ENCODE measurements around the gene SPINK13. TPM values are rescaled to one million over a fixed set of nuclear protein-coding genes. Genes with fewer than 3 reads are reported as not detected.
"Not testable (repeated sequence)": the region's sequence is repeated elsewhere in the genome, so short reads cannot be mapped to it uniquely, and the experiment has no call there.

Gene SPINK13
- total and polyA plus RNA-seq, 12 donors, result 0.46 to 16.1 (median 2.3) TPM; not detected in 3

- H3K27ac ChIP-seq, result no peak within 1 kb of the TSS
- no peak for DNase-seq
- H3K4me3 ChIP-seq, result no peak within 1 kb of the TSS
- no peaks in the 10 kb centered on the region for H3K36me3 ChIP-seq (replicated peaks in 1 of 2)
- no peaks in the 10 kb centered on the region for H3K27me3 ChIP-seq
- H3K9me3 ChIP-seq (replicated peaks in 1 of 3), result no peaks in the 10 kb centered on the region
- WGBS, 4 donors, result 77 to 87% (median 85%) methylated on average over 2 to 3 of the region's 3 CpGs
- H3K4me1 ChIP-seq (replicated peaks in 1 of 2), result no peaks in the 10 kb centered on the region
- TF ChIP-seq POLR2A (IDR thresholded peaks at IDR 0.05) (no peak), CTCF (IDR thresholded peaks at IDR 0.05) (no peak)
- intact Hi-C loops (cut with DNase I), result no loop called here
Observed at GRCh38 chr5:148312153-148312552, 43.6 kb downstream of the SPINK13 start, which contains the start of gene SPINK7. Gene SPINK7 (plus strand): TSS chr5:148312423. CDS start chr5:148312484, 61 bp downstream.

- no peak overlapping the region for H3K4me3 ChIP-seq
- no peaks in the 10 kb centered on the region for H3K4me1 ChIP-seq (replicated peaks in 1 of 2)
- H3K36me3 ChIP-seq (replicated peaks in 1 of 2), result no peaks in the 10 kb centered on the region
- no peaks in the 10 kb centered on the region for H3K9me3 ChIP-seq (replicated peaks in 1 of 3)
- H3K27me3 ChIP-seq, result no peaks in the 10 kb centered on the region
- no peak overlapping the region for H3K27ac ChIP-seq
- no peak for DNase-seq
- TF ChIP-seq POLR2A (IDR thresholded peaks at IDR 0.05) (no peak), CTCF (IDR thresholded peaks at IDR 0.05) (no peak)
- 88 to 96% (median 90%) methylated on average over 2 of the region's 2 CpGs for WGBS, 4 donors
- intact Hi-C loops (cut with DNase I), result no loop called here
Observed at GRCh38 chr5:148314187-148314586, 45.6 kb downstream of the SPINK13 start.

GRCh38 chr5:148314731-148315130 is 46.1 kb downstream of the SPINK13 start:
- intact Hi-C loops (cut with DNase I), result no loop called here
- no peaks in the 10 kb centered on the region for H3K27me3 ChIP-seq
- H3K36me3 ChIP-seq (replicated peaks in 1 of 2), result no peaks in the 10 kb centered on the region
- no peak for TF ChIP-seq CTCF (IDR thresholded peaks at IDR 0.05)
- TF ChIP-seq POLR2A (IDR thresholded peaks at IDR 0.05), result no peak
- H3K4me1 ChIP-seq (replicated peaks in 1 of 2), result no peaks in the 10 kb centered on the region
- H3K4me3 ChIP-seq, result no peak overlapping the region
- no peak overlapping the region for H3K27ac ChIP-seq
- no peaks in the 10 kb centered on the region for H3K9me3 ChIP-seq (replicated peaks in 1 of 3)
- whole genome bisulfite sequencing, 4 donors, result 50 to 71% (median 61%) methylated on average over 4 of the region's 4 CpGs
- DNase-seq, result no peak

- TF ChIP-seq POLR2A (IDR thresholded peaks at IDR 0.05), result peak in 1 of 2 donors; percentile 11
- H3K9me3 ChIP-seq (replicated peaks in 1 of 3); H3K27me3 ChIP-seq; intact Hi-C loops (cut with DNase I); H3K27ac ChIP-seq; H3K4me1 ChIP-seq (replicated peaks in 1 of 2); H3K36me3 ChIP-seq (replicated peaks in 1 of 2): not testable (repeated sequence)
- 9 to 70% (median 68%) methylated on average over 28 to 40 of the region's 42 CpGs for WGBS, 4 donors
- DNase-seq, result peak in 2 of 7 donors; percentile 18 to 21
- H3K4me3 ChIP-seq, result peak overlapping the region in 2 of 4 donors; percentile 36 to 37
Observed at GRCh38 chr5:148320011-148320963, 51.7 kb downstream of the SPINK13 start.
